ENCODE results near the gene SNX8.

DNA sequence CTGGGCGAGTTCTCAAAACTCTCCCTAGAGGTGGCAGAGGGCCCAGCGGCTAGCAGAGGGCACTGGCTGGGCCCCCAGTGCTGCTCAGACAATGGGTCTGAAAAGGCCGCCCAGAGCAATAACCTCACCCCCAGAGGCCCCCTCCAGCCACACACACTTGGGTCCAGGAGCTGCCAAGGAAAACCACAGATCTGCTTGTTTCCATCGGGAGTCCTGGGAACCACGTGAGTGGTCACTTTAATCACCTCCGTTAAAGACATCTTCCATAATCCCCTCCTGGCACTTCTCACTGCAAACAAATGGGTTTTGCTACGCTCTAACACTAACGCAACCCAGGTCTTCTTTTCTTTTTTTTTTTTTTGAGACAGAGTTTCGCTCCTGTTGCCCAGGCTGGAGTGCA, 42.2 kb downstream of the SNX8 start:
- no peak for TF ChIP-seq NRF1 (conservative IDR thresholded peaks at IDR 0.05 in 1 of 2, IDR thresholded peaks at IDR 0.05 in 1 of 2)
- TF ChIP-seq, protein P1, sequence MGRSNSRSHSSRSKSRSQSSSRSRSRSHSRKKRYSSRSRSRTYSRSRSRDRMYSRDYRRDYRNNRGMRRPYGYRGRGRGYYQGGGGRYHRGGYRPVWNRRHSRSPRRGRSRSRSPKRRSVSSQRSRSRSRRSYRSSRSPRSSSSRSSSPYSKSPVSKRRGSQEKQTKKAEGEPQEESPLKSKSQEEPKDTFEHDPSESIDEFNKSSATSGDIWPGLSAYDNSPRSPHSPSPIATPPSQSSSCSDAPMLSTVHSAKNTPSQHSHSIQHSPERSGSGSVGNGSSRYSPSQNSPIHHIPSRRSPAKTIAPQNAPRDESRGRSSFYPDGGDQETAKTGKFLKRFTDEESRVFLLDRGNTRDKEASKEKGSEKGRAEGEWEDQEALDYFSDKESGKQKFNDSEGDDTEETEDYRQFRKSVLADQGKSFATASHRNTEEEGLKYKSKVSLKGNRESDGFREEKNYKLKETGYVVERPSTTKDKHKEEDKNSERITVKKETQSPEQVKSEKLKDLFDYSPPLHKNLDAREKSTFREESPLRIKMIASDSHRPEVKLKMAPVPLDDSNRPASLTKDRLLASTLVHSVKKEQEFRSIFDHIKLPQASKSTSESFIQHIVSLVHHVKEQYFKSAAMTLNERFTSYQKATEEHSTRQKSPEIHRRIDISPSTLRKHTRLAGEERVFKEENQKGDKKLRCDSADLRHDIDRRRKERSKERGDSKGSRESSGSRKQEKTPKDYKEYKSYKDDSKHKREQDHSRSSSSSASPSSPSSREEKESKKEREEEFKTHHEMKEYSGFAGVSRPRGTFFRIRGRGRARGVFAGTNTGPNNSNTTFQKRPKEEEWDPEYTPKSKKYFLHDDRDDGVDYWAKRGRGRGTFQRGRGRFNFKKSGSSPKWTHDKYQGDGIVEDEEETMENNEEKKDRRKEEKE (IDR thresholded peaks at IDR 0.05; ENCODE audit: borderline replicate concordance in 1 of 2, control insufficient read depth in 1 of 2, low read depth in 2 of 2, low read length in 1 of 2) = no peak

Data from K562 (cell line).